Measurements from ENCODE around the gene PIR. TPM values are rescaled to one million over a fixed set of nuclear protein-coding genes. Genes with fewer than 3 reads are reported as not detected.

PIR gene
- total RNA-seq, 1 experiment from 2014 or later, result 344 TPM

Other genes starting within 250 kb of the PIR start
- 30.3 and 35.7 TPM in 2 replicates for gene ASB9, start 223.2 kb downstream of the PIR start, total RNA-seq (2014; rRNA removed; shearing (Covaris generic))
- 3.5 TPM in 2 replicates for gene ASB11, start 177.7 kb downstream of the PIR start, total RNA-seq (2014; rRNA removed; shearing (Covaris generic))
- 22.0 and 26.3 TPM in 2 replicates for gene PIGA, start 157.8 kb downstream of the PIR start, total RNA-seq (2014; rRNA removed; shearing (Covaris generic))
- gene VEGFD, start 108.9 kb downstream of the PIR start, total RNA-seq (2014; rRNA removed; shearing (Covaris generic)), result 0.21 and 0.34 TPM in 2 replicates
- 0.32 and 0.40 TPM in 2 replicates for gene BMX, start 7.5 kb upstream of the PIR start, total RNA-seq (2014; rRNA removed; shearing (Covaris generic))
- gene ACE2, start 107.6 kb upstream of the PIR start, total RNA-seq (2014; rRNA removed; shearing (Covaris generic)), result 0.05 TPM in 1 of 2 replicates, not detected in the other
- gene CLTRN, start 171.5 kb upstream of the PIR start, total RNA-seq (2014; rRNA removed; shearing (Covaris generic)), result 0.85 and 1.3 TPM in 2 replicates
- 3.0 and 6.0 TPM in 2 replicates for gene CA5B, start 244.9 kb upstream of the PIR start, total RNA-seq (2014; rRNA removed; shearing (Covaris generic))